HG03432 (cell line): ENCODE data around the gene PER1.

Source experiments
- ATAC-seq: cut with Tn5 transposase; IDR thresholded peaks from one replicate; pipeline ENCODE4 v1.9.1; 2021; ENCODE audit warnings: mild to moderate bottlenecking, moderate library complexity; ENCODE audit not compliant: unreplicated experiment

The PER1 gene

GRCh38 chr17:8142887-8143580 is 9.2 kb downstream of the PER1 start:
- ATAC-seq = no peak

- ATAC-seq = no peak
These were observed 9.9 kb downstream of the PER1 start for GRCh38 chr17:8142158-8142886.

- no peak for ATAC-seq
These were observed 10.5 kb downstream of the PER1 start for GRCh38 chr17:8141741-8142140.

GRCh38 chr17:8141045-8141444 is 11.2 kb downstream of the PER1 start:
- no peak for ATAC-seq

GRCh38 chr17:8140065-8141029 is 11.9 kb downstream of the PER1 start:
- no peak for ATAC-seq

GRCh38 chr17:8138672-8139371 is 13.4 kb downstream of the PER1 start:
- peak; percentile 87 for ATAC-seq

- ATAC-seq = no peak
These were observed 13.9 kb downstream of the PER1 start for GRCh38 chr17:8138374-8138671.

GRCh38 chr17:8137645-8138373 is 14.4 kb downstream of the PER1 start:
- no peak for ATAC-seq

GRCh38 chr17:8133941-8134340 is 18.3 kb downstream of the PER1 start:
- no peak for ATAC-seq

GRCh38 chr17:8133399-8133798 is 18.8 kb downstream of the PER1 start:
- ATAC-seq = no peak

GRCh38 chr17:8131844-8132441 is 20.3 kb downstream of the PER1 start:
- no peak for ATAC-seq

- no peak for ATAC-seq
These were observed 23.9 kb downstream of the PER1 start for GRCh38 chr17:8128125-8128784.

GRCh38 chr17:8126491-8127066 is 25.6 kb downstream of the PER1 start:
- peak; percentile 37 for ATAC-seq

- ATAC-seq = peak; percentile 1
These were observed 26.2 kb downstream of the PER1 start for GRCh38 chr17:8125947-8126490.

- ATAC-seq = no peak
These were observed 26.9 kb downstream of the PER1 start for GRCh38 chr17:8125154-8125946.

GRCh38 chr17:8124350-8125153 is 27.7 kb downstream of the PER1 start:
- ATAC-seq = no peak

GRCh38 chr17:8123695-8124349 is 28.4 kb downstream of the PER1 start, which contains the start of gene HES7:
Gene HES7, minus strand, starts transcription at chr17:8124106. Its CDS starts 22 bp downstream, at chr17:8124084.
- no peak for ATAC-seq
